Astrocyte (in vitro differentiated cells and primary cell): ENCODE data around the gene ERCC8.

Source experiments
- CTCF ChIP-seq: IDR thresholded peaks from 2 replicates; pipeline ENCODE4 v1.5.1; 2011; ENCODE audit warnings: low read depth, mild to moderate bottlenecking, inconsistent platforms, low read length, moderate library complexity; ENCODE audit not compliant: insufficient read depth
- EZH2 ChIP-seq: IDR thresholded peaks from 2 replicates; pipeline ENCODE4 v1.6.1; 2012; ENCODE audit warnings: mild to moderate bottlenecking, low read length, inconsistent platforms; ENCODE audit not compliant: insufficient read depth

GRCh38 chr5:60870857-60871256, 74.0 kb downstream of the ERCC8 start:
- TF ChIP-seq CTCF: no peak
- no peak for TF ChIP-seq EZH2
